Skin epidermis (tissue), 12 donors: ENCODE results near the gene CNTNAP2.

Experiments
- H3K27ac ChIP-seq, 21 experiments: fragments of 200-600 bp; sonication (generic) in 11 of 21; one replicate each; pipeline ENCODE4 v1.5.0; 2020; ENCODE audit warnings: mild to moderate bottlenecking in 3 of 21, inconsistent platforms in 2 of 21, moderate library complexity in 2 of 21
- H3K4me3 ChIP-seq, 7 experiments: fragments of 200-600 bp; sonication (generic) in 2 of 7; one replicate each; pipeline ENCODE4 v1.5.0; 2020; ENCODE audit warnings: inconsistent platforms in 2 of 7, mild to moderate bottlenecking in 2 of 7, moderate library complexity in 1 of 7

Gene CNTNAP2

DNA sequence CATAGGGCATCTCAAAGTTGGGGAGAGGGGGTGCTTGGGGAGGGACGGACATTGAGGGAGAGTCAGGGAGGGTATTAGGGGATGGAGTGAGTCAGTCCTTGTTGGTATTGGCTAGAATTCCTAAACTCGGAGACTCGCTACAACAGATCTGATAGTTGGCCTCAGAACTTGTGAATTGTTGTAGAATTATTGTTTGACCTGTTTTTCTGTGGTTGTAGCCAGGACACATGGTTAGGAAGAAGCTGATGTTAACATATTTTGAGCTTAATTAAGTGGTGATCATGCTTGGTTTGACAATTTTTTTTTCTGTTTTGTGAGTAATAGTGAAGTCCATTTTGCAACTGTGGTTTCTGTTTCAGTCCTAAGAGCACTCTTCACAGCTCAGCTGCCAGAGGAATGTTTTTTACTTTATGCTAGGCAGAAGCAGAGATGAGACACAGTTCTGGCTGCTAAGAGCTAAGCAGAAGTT is 1283.7 kb downstream of the CNTNAP2 start:
- H3K27ac ChIP-seq: peak overlapping the region in 1 of 21 experiments; percentile 20
- H3K4me3 ChIP-seq: no peak overlapping the region

DNA sequence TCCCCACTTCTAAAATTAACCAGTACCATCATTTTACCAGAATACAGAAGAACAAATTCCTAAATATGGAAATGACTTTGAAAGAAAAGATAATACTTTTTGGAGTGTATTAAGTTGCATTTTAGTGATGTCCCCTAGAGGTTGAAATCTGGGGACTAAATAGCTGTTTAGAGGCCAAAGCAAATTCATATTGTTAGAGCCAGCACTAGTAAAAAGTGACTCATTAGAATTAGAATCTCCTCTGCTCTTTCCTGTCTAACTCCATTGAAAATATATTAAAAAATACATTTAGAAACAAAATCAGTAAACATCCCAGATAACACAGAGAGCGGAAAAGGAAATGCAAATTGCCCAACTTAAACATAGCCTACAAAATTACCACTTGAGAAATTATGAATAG is 1284.3 kb downstream of the CNTNAP2 start:
- Histone ChIP-seq H3K27ac (peak overlapping the region in 1 of 21 experiments; percentile 20), H3K4me3 (no peak overlapping the region)

DNA sequence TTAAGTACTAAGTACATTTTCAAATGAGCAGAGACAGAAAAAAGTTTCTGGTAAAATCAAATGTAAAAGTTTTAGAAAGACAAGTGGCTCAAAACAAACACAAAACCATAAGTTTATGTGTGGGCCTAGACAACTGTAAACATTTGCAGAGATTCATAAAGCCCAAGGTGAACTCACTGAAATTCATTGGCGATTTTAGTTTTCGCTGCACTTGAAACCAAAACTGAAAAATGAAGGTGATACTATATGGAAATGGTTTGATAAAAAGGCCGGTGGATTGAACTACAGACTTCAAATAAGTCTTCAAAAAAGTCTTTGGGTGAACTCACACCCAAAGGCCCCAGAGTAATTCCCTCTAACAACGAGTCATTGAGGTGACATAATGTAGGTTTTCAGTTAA is 1289.0 kb downstream of the CNTNAP2 start:
- H3K27ac ChIP-seq: no peak overlapping the region
- H3K4me3 ChIP-seq: no peak overlapping the region

DNA sequence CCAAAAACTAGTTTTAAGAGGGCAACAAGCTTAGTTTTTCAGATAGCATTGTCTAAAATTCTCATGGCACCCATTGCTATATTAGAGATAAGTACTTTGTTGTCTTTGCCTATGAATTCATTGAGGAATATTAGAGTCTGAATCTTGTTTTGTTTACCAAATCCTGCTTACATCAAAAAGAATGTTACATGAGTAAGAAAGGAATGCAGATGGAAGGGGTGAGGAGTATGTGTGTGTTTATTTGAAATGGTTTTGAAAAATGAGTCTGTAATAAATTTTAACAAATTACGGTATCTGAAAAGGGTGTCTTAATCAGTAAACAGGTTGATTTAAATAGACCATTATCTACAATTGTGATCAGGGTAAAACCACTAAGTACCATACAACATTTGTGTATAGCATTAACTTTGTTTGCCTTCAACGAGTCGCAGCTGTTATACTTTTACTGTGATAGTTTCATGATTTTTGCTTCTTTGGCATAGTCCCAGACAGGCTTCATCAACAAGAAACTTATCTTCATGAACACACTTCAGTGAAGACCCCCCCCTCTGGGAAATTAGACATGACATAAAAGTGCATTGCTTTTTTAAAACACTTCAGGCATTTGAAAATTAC is 1290.0 kb downstream of the CNTNAP2 start:
- no peak overlapping the region for H3K27ac ChIP-seq

DNA sequence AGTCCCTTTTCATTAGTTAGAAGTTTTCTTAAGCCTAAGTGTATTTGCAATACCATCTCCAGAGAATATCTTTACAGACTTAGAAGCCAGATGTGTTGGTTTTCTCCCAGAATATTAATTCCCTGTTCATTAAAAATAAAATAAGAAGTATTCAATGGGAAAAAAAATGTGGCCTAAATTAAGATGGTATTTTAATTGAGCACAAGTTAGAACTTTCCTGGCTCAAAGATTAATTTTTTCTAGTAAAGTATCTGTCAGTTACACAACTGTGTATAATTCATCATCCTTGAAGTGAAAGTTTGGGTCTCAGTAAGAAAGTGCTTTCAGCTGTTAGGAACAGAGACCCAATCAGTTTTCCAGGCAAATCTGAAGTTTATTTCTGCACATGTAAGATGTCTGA is 1294.5 kb downstream of the CNTNAP2 start:
- H3K27ac ChIP-seq: no peak overlapping the region
- H3K4me3 ChIP-seq: no peak overlapping the region

More for the DNA sequence above, 1290.0 kb downstream of the CNTNAP2 start:
- no peak overlapping the region for H3K4me3 ChIP-seq

DNA sequence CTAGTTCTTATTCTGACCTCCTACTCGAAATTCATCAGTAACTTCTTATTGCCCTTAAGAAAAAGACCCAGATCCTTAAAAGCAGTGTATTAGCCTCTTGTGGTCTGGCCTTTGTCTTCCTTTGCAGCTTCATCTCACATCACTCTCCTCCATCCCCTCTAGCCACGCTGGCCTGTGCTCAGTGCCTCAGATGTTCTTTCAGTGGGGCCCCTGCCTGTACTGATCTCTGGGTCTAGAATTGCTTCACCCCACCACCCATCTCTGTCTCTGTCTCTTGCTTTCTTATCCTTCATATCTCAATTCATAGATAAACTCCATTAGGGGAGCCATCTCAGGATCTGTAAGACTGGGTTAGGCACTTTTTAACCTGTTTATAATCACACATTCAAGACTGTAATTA is 1295.5 kb downstream of the CNTNAP2 start:
- no peak overlapping the region for H3K27ac ChIP-seq
- H3K4me3 ChIP-seq: no peak overlapping the region

DNA sequence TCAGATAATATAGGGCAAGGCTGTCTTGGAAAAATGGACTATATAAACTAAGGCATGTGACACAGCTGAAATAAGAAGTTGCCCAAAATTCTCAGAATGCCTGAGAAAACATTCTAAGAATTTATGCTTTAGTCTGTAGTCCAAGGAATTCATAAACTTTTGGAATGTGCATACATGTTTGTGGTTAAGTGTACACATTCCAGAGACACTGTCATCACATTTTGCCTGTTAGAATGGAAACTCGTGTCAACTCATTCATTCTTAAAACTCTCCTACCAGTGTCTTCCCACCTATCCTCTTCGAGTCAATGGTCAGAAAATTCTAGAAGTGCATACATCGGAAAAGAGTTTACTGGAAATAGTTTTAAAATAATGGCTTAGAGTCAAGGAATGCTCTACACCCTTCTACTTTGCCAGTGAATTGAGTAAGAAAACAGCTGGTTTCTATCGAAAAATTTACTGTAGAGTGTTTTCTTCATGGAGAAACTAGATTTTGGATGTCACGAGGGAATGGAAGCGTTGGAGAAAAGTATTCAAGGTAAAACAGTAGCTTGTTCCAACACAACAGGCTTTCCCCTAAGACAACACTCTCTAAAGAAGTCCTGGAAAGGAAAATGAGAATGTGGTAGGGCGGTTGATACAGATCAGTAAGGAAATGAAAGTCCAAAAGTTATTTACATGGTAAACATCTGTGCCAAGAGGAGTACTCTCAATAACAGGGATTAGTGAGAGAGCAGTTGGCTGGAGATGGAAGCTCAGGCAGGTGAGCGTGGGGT is 1296.4 kb downstream of the CNTNAP2 start:
- H3K27ac ChIP-seq: peak overlapping the region in 2 of 21 experiments; percentile 9 to 14
- H3K4me3 ChIP-seq: no peak overlapping the region

DNA sequence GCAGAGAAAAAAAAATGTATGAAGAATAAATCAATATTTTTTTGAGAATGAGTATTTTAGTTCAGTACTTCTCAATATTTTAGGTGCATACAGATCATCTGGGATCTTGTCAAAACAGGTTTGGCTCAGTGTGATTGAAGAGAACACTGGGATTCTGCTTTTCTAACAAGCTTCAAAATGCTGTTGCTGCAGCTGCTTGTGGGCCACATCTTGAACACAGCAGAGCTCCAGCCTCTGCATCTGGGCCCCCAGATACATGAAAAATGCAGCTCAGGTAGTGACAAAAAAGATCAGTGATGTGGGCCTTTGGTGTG is 1296.9 kb downstream of the CNTNAP2 start:
- peak overlapping the region in 2 of 21 experiments; percentile 9 to 14 for H3K27ac ChIP-seq

DNA sequence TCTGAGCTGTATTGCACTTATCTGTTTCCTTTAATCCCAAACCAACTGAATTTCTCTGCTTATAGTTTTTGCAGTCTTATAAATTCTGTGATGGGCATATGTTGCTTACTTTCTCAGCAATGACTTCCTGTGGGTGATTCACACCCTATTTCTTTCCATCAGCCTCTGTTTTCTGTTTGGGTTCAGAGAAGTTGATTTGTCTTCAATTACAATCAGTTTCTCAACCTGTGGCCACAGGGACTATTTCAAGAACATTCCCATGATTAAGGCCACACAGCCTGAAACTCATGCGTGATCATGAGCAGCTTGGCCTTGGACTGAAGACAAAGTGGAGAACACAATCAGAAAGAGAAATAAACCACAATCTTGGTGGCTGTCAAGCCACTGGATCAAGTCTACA is 1299.4 kb downstream of the CNTNAP2 start:
- H3K27ac ChIP-seq: no peak overlapping the region
- H3K4me3 ChIP-seq: no peak overlapping the region

More for the DNA sequence above, 1296.9 kb downstream of the CNTNAP2 start:
- H3K4me3 ChIP-seq: no peak overlapping the region

DNA sequence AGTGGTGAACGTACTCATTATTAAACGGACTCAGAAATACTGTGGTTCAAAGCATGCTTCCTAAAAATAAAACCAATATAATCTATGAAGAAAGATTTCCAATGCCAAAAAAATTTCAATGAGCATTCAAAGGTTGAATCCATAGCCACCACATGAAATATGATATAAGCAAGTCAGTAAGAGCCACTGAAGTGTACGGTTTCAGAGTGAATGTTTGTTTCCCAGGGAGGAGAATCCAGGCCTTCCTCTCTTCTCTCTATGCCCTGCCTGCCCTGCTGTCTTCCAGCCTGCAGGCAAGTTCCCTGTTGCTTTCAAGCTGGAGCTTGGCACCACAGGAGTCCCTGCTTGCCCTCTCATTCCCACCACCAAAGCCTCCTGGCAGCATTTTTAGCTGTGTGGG is 1302.4 kb downstream of the CNTNAP2 start:
- H3K27ac ChIP-seq: no peak overlapping the region

DNA sequence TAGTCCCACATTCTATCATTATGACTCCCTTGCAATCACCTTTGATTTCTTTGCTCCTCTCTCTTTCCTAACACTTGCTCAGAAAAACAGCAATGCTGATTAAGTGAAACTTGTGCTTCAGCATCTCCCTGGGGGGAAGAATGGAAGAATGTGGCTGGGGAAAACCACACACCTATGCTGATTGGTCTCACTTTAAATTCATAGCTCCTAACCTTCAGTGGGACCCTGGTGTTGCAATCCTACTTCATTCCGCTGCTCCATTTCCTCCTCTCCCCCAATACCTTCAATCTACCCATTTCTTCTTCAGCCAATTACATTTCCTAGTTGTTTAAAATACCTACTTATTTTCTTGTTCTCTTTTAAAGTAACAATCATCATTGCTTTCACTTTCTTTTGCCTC is 1307.3 kb downstream of the CNTNAP2 start:
- Histone ChIP-seq H3K27ac (no peak overlapping the region), H3K4me3 (no peak overlapping the region)

More for the DNA sequence above, 1302.4 kb downstream of the CNTNAP2 start:
- H3K4me3 ChIP-seq: no peak overlapping the region

DNA sequence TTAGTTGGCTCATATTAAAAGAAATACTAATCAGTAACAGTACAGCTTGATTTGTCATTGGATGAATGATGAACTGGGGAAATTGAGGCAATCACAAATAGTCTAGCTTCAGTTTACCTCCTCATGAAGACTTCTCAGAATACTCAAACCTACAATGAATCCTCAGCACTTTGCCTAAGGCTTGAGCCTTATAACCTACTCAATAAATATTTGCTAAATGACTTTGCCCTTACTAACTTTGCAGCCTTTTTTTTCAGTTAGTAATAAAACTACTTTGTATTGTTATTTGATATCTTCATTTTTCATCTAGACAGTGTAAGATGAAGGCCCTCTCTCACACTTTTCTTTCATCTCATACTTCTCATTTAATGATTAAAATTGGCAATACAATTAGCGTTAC is 1311.5 kb downstream of the CNTNAP2 start:
- Histone ChIP-seq H3K27ac (no peak overlapping the region), H3K4me3 (no peak overlapping the region)

DNA sequence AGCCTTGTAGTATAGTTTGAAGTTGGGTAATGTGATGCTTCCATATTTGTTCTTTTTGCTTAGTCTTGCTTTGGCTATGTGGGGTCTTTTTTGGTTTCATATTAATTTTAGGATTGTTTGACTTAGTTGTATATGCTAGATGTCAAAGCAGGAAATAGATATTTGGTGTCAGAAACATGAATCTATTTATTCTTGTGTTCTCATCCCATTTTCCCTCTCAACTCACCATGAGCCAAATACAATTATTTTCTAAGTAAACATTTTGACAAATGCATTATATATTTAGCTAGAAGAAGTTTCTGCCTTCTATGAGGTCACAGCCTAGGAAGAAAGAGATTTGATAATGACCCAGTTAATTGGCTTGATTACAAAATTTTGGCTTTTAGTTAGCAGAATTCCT is 1313.4 kb downstream of the CNTNAP2 start:
- Histone ChIP-seq H3K4me3 (no peak overlapping the region), H3K27ac (no peak overlapping the region)

DNA sequence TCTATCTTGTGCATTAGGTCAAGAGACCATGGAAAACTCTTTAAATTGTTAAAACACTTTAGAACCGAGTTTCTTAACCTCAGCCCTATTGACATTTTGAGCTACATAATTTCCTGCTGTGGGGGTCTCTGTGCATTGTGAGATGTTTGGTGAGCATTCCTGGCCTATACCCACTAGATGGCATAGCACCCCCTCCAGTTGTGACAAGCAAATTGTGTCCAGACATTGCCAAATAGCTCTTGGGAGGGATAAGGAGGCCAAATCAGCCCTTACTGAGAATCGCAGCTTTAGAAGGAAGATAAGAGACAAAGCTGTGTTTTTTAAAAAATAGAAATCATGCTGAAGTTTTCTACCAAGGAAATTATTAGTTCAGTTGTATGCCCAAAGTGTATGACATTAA is 1315.5 kb downstream of the CNTNAP2 start:
- Histone ChIP-seq H3K27ac (no peak overlapping the region), H3K4me3 (no peak overlapping the region)

DNA sequence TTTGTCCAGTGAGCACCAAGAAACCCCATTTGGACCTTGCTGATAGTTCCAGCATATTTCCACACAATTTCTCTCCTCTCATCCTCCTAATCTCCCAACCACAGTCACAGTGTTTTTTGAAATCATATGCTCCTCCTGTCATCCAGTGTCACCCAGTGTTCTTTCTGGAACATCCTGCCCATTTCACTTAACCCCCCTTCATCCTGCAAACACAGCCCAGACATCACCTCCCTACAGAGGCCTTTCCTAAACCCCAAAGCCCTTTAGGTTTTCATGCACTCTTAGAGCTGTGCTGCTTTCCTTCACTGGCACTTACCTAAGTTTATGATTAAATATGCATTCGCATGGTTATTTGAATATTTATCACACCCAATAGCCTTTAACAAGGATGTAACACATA is 1316.0 kb downstream of the CNTNAP2 start:
- no peak overlapping the region for H3K4me3 ChIP-seq
- H3K27ac ChIP-seq: no peak overlapping the region

DNA sequence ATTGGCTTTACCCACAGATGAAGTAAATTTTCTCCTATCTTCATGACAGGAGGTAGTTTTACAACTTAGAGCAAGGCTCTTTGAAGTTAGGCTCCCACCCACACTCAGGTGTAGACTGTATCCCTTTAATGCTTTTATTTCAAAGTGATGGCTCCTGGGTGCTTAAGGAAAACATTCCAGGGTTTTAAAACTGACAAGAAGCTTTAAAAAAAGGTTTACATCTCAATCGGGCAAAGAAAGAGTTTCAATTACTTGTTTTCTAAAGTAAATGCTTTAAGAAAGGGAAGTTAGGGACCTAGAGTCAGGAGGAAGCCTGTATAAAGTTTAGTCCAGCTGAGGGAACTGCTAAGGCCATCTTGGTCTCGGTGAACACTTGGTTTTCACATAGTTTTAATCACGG is 1320.1 kb downstream of the CNTNAP2 start:
- H3K27ac ChIP-seq: no peak overlapping the region
- H3K4me3 ChIP-seq: no peak overlapping the region

DNA sequence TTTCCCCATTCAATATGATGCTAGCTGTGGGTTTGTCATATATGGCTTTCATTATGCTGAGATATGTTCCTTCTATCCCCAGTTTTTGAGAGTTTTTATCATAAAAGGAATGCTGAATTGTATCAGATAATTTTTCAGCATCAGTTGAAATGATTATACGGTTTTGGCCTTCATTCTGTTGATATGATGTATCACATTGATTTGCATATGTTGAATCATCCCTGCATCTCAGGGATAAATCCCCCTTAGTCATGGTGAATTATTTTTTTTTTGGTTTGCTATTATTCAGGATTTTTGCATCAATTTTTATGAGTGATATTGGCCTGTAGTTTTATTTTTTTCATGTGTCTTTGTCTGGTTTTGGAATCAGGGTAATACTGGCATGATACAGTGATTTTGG is 1321.6 kb downstream of the CNTNAP2 start:
- Histone ChIP-seq H3K27ac (no peak overlapping the region), H3K4me3 (no peak overlapping the region)

DNA sequence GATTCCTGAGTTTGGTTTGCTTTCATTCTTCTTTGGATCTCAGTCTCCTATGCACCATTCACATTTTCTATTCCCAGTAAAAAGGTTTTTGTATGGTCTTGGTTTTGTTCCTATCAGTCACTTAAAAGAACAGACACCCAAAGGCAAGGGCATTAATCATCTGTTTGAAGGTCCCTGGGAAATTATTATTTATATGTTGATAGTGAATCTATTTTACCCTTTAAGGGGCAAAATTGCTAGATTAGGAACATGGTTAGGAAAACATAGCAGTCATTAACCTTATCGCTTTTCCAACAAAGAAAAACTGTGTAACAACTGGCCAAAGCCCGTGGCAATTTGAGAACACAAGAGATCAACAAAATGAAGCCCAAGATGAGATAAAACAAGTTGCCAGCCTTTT is 1327.3 kb downstream of the CNTNAP2 start:
- no peak overlapping the region for H3K27ac ChIP-seq
- H3K4me3 ChIP-seq: no peak overlapping the region

DNA sequence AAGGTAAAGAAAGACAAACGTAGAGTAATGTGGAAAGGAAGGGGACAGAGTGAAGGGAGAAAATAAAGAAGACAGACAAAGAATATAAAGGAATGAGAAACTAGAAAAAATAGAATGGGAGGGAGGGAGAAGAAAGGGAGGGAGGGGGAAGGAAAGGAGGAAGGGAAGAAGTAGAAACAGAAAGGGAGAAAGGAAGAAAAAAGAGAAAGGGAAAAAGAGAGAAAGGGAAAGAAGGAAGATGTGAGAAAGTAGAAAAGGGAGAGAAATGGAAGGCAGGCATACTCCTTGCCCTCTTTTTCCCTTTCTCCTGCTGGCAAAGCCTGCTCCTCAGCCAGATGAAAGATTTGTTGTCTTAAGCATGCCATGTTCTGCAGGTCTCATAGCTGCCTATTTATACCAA is 1336.2 kb downstream of the CNTNAP2 start:
- Histone ChIP-seq H3K27ac (no peak overlapping the region), H3K4me3 (no peak overlapping the region)

DNA sequence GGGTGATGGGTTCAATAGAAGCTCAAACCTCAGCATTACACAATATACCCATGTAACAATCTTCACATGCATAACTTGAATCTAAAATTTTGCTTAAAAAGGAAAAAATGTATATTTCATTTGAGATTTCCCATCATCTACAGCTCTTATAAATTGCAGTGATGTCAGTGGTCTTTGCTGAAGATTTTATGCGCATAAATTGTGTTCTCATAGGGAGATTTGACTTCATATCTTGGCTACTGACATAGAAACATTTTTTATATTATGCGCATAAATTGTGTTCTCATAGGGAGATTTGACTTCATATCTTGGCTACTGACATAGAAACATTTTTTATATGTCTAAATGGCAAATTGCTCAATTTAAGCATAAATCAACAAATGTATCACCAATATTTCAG is 1348.6 kb downstream of the CNTNAP2 start:
- H3K4me3 ChIP-seq: no peak overlapping the region
- no peak overlapping the region for H3K27ac ChIP-seq

DNA sequence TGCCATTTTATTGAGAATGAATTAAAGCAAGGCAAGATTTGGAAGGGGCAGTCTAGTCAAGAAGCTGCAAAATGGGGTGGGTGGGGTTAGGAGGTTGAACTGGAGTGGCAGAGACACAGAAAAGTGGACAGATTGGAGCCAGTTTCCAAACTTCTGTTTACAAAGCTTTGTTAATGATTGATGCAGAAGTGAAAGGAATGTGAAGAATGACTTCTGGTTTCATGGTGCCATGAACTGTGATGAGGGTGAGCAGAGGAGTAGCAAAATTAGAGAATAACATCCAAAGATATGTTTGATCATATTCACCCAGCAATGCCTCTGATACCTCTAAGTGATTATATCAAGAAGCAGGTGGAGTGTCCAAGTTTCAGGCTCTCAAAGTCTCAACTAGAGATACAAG is 1356.0 kb downstream of the CNTNAP2 start:
- Histone ChIP-seq H3K27ac (no peak overlapping the region), H3K4me3 (no peak overlapping the region)

DNA sequence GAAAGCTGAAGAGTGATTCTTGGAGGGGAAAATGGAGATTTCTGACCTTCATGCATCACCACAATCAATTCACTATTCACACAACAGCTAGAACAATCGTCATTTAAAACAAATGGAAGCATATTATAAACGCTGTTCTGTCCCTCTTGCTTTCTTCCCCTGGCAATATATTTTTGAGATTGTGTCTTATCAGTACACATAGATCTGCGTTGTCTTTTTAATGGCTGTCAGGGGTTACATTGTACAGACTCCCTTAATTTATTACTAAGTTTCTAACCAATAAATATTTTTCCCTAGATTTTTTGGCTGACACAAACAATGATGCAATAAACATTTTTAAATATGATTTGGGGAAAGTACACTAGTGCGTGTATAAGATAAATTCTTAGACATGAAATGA is 1358.3 kb downstream of the CNTNAP2 start:
- no peak overlapping the region for H3K27ac ChIP-seq
- no peak overlapping the region for H3K4me3 ChIP-seq
